ENCODE measurements around the gene DTNB.

DNA sequence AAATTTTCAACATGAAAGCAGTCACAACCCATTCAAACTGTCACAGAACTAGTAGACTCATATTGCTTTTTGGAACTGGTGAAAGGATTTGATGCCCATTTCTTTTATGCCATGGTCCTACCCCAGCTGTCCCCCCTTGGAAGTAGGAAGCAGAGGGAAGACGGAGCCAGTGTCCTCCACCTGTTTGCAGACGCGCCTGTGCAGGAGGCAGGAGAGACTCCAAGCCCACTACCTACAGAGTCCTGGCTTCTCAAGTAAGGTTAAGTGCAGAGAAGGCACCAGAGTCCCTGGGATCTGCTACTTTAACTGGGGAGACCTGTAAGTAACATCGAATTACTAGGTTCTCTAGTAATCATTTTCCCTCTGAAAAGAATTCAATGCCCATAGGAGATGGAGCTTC lies 299.0 kb downstream of the DTNB start:
- no peak for TF ChIP-seq POLR2A (IDR thresholded peaks at IDR 0.05; ENCODE audit: low read depth, low read length)
- TF ChIP-seq POLR2AphosphoS5 (IDR thresholded peaks at IDR 0.05; ENCODE audit: low read depth, low read length), result no peak

Measured in GM12891 (cell line).